Measurements from ENCODE around the gene C6orf120.

The C6orf120 gene

GRCh38 chr6:169725125-169726048 is 23.5 kb downstream of the C6orf120 start:
- peak; percentile 9 for DNase-seq

DNA sequence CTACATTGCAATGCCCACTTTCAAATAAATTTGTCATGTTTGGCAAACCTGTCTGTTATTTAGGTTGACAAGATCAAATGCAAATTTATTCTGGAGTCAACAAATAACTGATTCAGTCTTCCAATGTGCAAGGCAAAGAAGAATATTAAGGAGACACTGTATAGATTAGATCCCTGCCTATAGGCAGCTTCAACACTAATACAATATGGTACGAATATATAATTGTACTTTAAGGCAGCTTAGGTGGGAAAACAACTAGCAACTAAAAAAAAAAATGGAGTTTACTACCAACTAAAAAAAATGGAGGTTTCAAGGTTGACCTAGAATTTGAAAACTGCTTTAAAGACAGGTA is 24.1 kb downstream of the C6orf120 start:
- DNase-seq = no peak

GRCh38 chr6:169726963-169727362 is 25.0 kb downstream of the C6orf120 start:
- no peak for DNase-seq

DNA sequence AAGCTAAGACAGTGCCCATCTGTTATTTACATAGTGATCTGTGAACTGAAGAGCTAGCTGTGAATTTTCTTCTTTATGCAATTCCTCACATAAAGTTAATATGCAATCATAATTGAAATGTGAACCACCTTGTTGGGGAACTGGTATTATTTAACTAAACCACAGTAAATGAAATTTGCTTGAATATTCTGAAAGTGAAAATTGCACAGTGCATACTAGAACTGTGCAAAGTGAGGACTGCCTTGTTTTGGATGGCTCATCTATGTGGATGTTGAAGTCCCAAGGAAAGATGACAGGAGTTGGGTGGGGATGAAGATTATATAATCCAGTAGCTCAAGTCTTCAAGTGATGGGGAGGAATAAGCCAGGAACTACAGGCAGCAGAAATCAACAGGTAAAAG is 28.0 kb downstream of the C6orf120 start:
- no peak for DNase-seq

DNA sequence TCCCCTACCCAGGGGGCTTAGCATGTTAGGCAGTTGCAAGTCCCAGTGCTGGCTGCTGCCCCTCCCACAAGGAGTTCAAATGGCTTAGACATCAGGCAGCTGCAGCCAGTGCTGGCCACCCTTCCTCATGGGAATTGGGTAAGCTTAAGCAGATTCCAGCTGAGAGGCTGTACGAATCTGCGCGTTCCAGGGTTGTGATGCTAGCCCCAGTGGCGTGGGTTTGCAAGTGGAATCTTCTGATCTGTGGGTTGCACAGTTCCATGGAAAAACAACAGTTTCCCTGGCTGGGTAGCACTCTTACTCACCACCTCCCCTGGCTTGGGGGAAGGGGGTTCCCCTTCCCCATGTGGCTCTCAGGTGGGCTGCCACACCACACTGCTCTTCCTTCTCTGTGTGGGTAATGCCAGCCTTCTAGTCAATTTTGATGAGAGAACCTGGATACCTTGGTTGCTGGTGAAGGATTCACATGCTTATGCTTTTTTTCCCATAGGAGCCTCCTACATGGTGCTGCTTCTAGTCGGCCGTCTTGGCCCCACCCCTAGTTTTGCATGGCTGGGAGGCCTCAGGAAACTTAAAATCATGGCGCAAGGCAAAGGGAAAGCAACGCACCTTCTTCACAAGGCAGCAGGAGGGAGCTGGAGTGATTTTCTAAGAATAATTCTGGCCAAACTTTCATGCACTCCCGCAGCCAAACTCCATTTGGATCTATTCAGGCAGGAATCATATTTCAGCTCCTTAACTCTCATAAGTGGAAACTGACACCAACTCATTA is 36.5 kb downstream of the C6orf120 start:
- DNase-seq = no peak

DNA sequence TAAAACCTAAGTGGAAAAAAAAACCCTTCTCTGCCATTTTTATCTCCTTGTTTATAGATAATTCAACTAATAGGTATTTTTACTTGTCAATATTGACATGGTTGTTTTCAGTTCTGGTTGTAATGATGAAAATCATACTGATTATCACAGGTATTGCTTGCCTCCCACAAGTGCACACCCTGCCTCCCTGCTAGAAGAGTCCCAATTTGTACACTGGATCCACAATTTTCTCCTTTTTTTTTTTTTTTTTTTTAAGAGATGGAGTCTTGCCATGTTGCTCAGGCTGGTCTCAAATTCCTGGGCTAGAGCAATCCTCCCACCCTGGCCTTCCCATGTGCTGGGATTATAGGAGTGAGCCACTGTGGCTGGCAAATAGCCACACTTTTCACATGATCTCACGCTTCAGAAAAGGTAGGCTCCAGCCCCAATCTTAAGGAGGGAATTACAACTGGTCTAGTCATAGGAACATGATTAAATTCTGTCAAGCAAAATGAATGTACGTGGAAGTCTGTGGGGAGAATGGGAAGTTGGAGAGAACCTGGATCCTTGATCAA is 37.1 kb downstream of the C6orf120 start:
- DNase-seq = no peak

- no peak for DNase-seq
Measured at GRCh38 chr6:169741344-169741743, 39.4 kb downstream of the C6orf120 start.

GRCh38 chr6:169745405-169745804 is 43.5 kb downstream of the C6orf120 start:
- no peak for DNase-seq

DNA sequence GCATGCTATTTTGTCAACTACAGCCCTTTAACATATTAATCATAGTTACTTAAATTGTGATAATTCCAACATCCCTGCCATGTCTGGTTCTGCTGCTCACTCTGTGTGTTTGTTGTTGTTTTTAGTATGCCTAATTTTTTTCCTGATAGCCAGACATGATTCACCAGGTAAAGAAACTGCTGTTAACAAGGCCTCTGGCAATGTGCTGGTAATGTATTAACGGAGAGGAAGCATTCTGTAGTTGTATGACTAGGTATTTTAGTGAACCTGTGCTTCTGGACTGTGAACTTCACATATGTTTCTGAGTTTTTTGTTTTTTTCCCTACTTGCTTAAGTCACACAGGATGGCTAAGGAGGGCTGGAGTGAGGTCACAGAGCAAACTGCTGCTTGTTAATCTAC is 44.6 kb downstream of the C6orf120 start:
- DNase-seq = no peak

- DNase-seq = peak; percentile 92
Measured at GRCh38 chr6:169751242-169752073, 49.5 kb downstream of the C6orf120 start, which contains the start of the genes DYNLT2 and ERMARD. Gene DYNLT2, minus strand, starts transcription at chr6:169751572. Its CDS starts 114 bp downstream, at chr6:169751458. Gene ERMARD, plus strand, starts transcription at chr6:169751622. Its CDS starts 36 bp downstream, at chr6:169751658.

DNA sequence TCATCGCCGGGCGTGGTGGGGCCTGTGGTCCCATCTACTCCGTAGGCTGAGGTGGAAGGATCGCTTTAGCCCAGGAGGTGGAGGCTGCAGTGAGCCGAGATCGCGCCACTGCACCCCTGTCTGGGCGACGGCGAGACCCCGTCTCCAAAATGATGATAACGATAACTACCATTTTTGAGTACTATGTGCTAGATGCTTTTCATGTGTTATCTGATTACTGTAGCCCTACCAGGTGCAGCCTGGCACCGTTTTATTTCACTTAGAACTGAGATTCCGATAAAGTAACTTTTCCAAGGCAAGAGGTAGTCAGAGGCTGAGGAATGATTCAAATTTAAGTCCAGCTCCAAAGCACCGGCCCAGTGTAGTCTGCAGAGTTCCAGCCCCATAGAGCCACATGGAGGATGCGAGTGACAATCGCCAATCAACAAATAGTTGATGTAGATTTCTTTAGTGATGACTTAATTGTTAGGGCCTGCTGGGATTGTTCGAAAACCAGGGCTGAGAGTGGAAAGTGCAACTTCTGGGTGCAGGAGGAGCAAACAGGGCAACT is 50.2 kb downstream of the C6orf120 start:
- DNase-seq = no peak

Measured in CD4-positive, alpha-beta T cell treated with Interleukin-6 for 4 hours (primary cell).